HG03342 (cell line): ENCODE results near the gene MED19.
"Not testable (repeated sequence)": the region's sequence is repeated elsewhere in the genome, so short reads cannot be mapped to it uniquely, and the experiment has no call there.

Source experiments
- ATAC-seq: cut with Tn5 transposase; IDR thresholded peaks from one replicate; pipeline ENCODE4 v1.9.1; 2021; ENCODE audit warnings: mild to moderate bottlenecking, moderate library complexity; ENCODE audit not compliant: unreplicated experiment

MED19 gene

GRCh38 chr11:57711414-57712255, at the start of gene MED19:
Gene MED19, minus strand, starts transcription at chr11:57712215. Its CDS starts 36 bp downstream, at chr11:57712179.
- peak; percentile 45 for ATAC-seq

DNA sequence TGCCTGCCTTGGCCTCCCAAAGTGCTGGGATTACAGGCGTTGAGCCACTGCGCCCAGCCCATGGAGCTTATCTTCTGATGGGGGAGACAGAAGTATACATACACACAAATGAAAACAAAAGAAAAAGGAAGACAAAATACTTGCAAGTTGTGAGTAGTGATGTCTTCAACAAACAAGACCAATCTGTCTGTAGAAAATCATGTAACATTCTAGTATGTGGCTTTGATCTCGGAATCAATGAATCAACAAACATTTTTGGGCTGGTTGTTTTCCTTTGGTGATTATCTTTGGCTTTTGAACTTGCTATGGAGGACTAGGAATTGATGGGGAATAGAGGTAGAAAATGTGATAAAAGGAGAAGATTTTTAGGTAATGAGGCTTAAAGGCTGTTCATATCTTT, 46.2 kb upstream of the MED19 start:
- ATAC-seq, result no peak

DNA sequence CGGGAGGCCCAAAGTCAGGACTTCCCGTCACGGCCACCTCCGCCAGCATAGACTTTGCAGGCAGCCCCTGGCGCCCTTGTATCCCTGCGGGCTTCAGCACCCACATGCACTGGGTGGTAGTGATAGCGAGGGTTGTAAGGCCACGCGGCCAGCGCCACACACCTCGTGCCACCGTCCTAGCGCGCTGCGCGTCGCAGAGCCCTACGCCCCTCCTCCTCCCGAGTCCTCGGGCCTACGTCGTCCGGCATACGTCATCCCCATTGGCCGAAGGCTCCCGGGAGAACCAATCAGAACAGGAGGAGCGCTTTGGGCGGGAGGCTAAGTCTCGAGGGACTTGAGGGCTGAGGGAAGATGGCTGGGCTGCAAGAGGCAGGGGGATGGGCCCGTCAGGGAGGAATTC, 40.9 kb upstream of the MED19 start:
- ATAC-seq, result no peak

GRCh38 chr11:57751676-57752253, 39.8 kb upstream of the MED19 start, which contains the start of gene BTBD18:
Gene BTBD18, minus strand, starts transcription at chr11:57751819. Its CDS starts 631 bp downstream, at chr11:57751188.
- ATAC-seq, result no peak

DNA sequence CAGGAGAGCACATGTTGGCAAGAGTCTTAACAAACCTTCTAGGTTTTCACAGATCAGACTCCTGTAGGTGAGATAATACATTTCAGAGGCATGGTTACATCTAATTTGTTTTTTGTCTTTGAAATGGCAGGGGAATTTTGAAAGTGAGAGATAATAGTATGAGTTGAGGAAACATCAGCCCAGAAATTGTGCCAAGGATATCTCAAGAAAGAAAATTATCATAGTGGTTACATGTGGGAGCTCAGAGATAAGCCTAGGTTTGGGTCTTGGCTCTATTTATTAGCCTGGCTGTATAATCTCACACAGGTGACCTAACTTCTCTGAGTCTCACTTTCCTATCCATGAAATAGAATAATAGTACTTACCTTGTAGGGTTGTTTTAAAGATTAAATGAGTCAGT, 39.2 kb upstream of the MED19 start:
- no peak for ATAC-seq

DNA sequence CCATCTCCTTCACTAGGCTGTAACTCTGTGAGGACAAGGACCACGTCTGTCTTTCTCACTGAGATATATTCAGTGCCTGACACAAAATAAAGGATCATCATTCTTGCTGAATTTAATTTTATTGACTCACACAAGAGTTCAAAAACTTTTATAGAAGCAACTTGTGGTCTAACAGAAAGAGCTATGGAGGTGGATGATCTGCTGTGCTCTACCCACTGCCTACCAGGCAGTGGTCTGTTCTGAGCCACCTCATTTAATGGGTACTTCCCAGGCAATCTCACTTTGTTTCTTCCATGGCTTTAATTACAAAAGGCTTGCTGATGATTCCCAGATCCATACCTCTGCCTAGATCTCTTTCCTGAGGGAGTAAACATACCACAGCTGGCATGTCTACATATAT, 34.9 kb upstream of the MED19 start:
- no peak for ATAC-seq

- ATAC-seq, result no peak
Observed at GRCh38 chr11:57745206-57745605, 33.2 kb upstream of the MED19 start.

- ATAC-seq, result no peak
Observed at GRCh38 chr11:57744357-57744756, 32.3 kb upstream of the MED19 start.

DNA sequence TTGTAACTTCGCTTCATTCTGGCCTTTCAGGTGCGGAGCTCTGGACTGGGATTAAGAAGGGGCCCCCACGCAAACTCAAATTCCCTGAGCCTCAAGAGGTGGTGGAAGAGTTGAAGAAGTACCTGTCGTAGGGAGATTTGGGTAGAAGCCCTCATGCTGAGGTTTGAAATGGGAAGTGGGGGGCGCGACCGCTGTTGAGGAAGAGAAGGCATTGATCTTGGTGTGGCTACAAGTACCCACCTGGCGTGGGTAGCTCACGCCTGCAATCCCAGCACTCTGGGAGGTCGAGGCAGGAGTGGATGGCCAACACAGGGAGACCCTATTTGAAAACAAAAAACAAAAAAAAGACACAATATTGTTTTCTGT, 30.1 kb upstream of the MED19 start:
- ATAC-seq, result no peak

DNA sequence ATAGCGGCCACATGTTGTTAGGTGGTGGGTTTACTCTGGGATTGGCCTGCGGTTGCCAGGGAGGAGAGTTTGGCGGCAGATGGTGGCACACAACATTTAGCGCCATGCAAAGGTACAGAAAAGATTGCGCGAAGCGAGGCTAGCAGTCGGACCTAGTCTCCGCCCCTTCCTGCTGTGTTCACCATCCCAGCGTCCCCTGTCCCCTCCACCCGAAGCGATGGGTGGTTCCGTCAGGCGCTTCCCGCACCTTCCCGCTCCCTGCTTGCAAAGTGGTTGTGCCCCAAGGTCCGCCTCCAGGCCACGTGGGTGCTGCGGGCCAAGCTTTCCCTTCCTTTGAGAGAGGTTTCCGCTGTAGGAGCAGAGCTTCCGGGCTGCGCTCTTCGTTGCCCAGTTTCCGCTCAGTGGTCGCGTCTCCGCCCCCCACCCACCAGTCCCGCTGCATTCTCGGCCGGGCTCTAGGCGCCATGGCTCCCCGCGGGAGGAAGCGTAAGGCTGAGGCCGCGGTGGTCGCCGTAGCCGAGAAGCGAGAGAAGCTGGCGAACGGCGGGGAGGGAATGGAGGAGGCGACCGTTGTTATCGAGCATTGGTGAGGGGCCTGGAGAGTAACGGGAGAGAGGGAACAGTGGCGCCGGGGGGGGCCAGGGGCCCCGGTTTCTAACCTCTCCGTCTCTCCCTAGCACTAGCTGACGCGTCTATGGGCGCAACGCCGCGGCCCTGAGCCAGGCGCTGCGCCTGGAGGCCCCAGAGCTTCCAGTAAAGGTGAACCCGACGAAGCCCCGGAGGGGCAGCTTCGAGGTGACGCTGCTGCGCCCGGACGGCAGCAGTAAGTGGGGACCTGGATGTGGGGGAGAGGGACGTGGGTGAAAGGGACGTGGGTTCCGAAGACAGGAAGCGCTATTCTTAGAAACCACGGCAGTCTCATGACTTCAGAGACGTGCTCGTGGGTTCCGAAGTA, 29.4 kb upstream of the MED19 start, which contains the start of gene SELENOH:
Gene SELENOH, plus strand, starts transcription at position 360 of the 955 bp plus-strand sequence. Its CDS starts 105 bp downstream, at position 465.
- ATAC-seq, result peak; percentile 87

GRCh38 chr11:57735619-57736298, 23.7 kb upstream of the MED19 start:
- no peak for ATAC-seq

GRCh38 chr11:57732661-57733060, 20.6 kb upstream of the MED19 start:
- ATAC-seq, result no peak

- ATAC-seq, result peak; percentile 73
Observed at GRCh38 chr11:57729479-57729878, 17.5 kb upstream of the MED19 start.

DNA sequence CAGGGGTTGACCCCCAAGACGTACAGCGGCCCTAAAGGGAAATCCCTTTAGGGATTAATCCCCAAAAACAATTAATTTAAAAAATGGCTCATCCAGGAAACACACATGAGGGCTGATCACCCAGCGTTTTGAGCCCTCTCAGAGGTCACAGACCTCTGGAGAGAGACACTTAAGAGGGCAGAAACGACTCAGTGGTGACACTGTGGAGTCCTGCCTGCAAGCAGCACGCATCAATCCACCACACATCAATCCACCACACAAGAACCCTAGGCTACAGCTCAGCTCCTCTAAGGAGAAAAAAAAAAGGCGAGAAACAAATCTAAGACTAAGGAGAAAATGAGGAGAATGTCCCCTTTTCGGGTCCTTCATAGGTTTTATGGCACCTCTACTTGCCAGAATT, 16.8 kb upstream of the MED19 start:
- ATAC-seq, result no peak

GRCh38 chr11:57727185-57727584, 15.2 kb upstream of the MED19 start:
- ATAC-seq, result no peak

GRCh38 chr11:57716726-57717125, 4.7 kb upstream of the MED19 start:
- not testable (repeated sequence) for ATAC-seq

GRCh38 chr11:57713835-57714234, 1.8 kb upstream of the MED19 start:
- ATAC-seq, result no peak

- peak; percentile 89 for ATAC-seq
Observed at GRCh38 chr11:57712256-57713150, 488 bp upstream of the MED19 start, which contains the start of gene TMX2. Gene TMX2, plus strand, starts transcription at chr11:57712593. Its CDS starts 26 bp downstream, at chr11:57712619.

DNA sequence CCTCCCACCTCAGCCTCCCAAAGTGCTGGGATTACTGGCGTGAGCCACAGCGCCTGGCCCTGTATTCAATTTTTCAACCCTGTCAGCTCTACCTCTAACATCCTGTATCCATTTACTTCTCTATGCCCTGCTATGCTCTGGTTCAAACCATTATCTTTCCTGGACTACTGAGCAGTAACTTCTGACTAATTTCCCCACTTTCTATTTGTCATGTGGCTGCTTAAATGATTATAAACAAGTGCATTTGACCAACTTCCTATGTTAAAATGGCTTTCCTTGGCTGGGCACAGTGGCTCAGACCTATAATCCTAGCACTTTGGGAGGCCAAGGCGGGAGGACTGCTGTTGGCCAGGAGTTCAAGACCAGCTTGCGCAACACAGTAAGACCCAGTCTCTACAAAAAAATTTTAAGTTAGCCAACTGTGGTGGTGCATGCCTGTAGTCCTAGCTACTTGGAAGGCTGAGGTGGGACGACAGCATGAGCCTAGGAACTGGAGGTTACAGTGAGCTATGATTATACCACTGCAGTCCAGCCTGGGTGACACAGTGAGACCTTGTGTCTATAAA, 2.1 kb downstream of the MED19 start:
- no peak for ATAC-seq
